GM21737 (cell line): ENCODE results near the gene SIRT2.

Source experiments
- ATAC-seq: cut with Tn5 transposase; IDR thresholded peaks from one replicate; pipeline ENCODE4 v1.9.1; 2021; ENCODE audit warnings: mild to moderate bottlenecking, moderate library complexity; ENCODE audit not compliant: unreplicated experiment

SIRT2 gene

GRCh38 chr19:38920602-38921419 lies 21.4 kb upstream of the SIRT2 start:
- ATAC-seq = no peak

GRCh38 chr19:38919837-38920601 lies 20.6 kb upstream of the SIRT2 start:
- no peak for ATAC-seq

- ATAC-seq = no peak
Measured at GRCh38 chr19:38918526-38918925, 19.1 kb upstream of the SIRT2 start.

GRCh38 chr19:38917921-38918491 lies 18.6 kb upstream of the SIRT2 start:
- ATAC-seq = no peak

GRCh38 chr19:38917516-38917915 lies 18.1 kb upstream of the SIRT2 start:
- ATAC-seq = no peak

- ATAC-seq = no peak
Measured at GRCh38 chr19:38915329-38916321, 16.2 kb upstream of the SIRT2 start.

- no peak for ATAC-seq
Measured at GRCh38 chr19:38913958-38914357, 14.5 kb upstream of the SIRT2 start.

GRCh38 chr19:38912600-38913514 lies 13.4 kb upstream of the SIRT2 start:
- ATAC-seq = no peak

GRCh38 chr19:38911388-38912001 lies 12.1 kb upstream of the SIRT2 start:
- ATAC-seq = no peak

GRCh38 chr19:38910488-38910887 lies 11.1 kb upstream of the SIRT2 start:
- no peak for ATAC-seq

- ATAC-seq = no peak
Measured at GRCh38 chr19:38908911-38909310, 9.5 kb upstream of the SIRT2 start.

GRCh38 chr19:38907670-38908069 lies 8.3 kb upstream of the SIRT2 start:
- ATAC-seq = no peak

- ATAC-seq = no peak
Measured at GRCh38 chr19:38907227-38907626, 7.8 kb upstream of the SIRT2 start.

GRCh38 chr19:38905620-38906019 lies 6.2 kb upstream of the SIRT2 start:
- no peak for ATAC-seq

GRCh38 chr19:38904581-38905539 lies 5.4 kb upstream of the SIRT2 start:
- ATAC-seq = no peak

GRCh38 chr19:38901683-38902082 lies 2.3 kb upstream of the SIRT2 start:
- ATAC-seq = no peak

- no peak for ATAC-seq
Measured at GRCh38 chr19:38900743-38901190, 1.3 kb upstream of the SIRT2 start.

GRCh38 chr19:38900202-38900629 lies 798 bp upstream of the SIRT2 start:
- no peak for ATAC-seq
